ENCODE results near the gene WNK2. TPM values are rescaled to one million over a fixed set of nuclear protein-coding genes. Genes with fewer than 3 reads are reported as not detected.

WNK2 gene
- total and polyA plus RNA-seq, 7 experiments from 2014 or later, result 0.32 to 0.83 (median 0.46) TPM; not detected in 3

- POLR2A ChIA-PET, result interaction anchor here (0.5 kb wide), 1 partner anchor 256 kb away, joined by 3 read pairs; no protein-coding TSS in a partner anchor
- CTCF ChIA-PET, result interaction anchor here (0.6 kb wide), 1 partner anchor 12 kb away, joined by 3 read pairs; no protein-coding TSS in a partner anchor
- intact Hi-C loops (cut with micrococcal nuclease), result loop anchor here in 1 of 2 donors (5.0 kb wide), 1 partner anchor 303 kb away; no protein-coding TSS in a partner anchor
- ATAC-seq (no peak), DNase-seq (peak in 1 of 9 donors; percentile 13)
- Histone ChIP-seq H3K9me3 (ENCODE audit: control insufficient read depth in 2 of 3, low read length in 3 of 3) (no peaks in the 10 kb centered on the region), H3K27ac (ENCODE audit: low read depth, low read length) (no peak overlapping the region), H3K4me3 (ENCODE audit: low read length) (no peak overlapping the region), H3K27me3 (ENCODE audit: control insufficient read depth in 2 of 2, insufficient read depth in 2 of 2, low read length in 2 of 2) (no peaks in the 10 kb centered on the region), H3K4me1 (ENCODE audit: control insufficient read depth in 2 of 2, insufficient read depth in 2 of 2, low read length in 2 of 2) (no peaks in the 10 kb centered on the region), H3K36me3 (ENCODE audit: control insufficient read depth in 2 of 3, insufficient read depth in 3 of 3, low read length in 3 of 3) (no peaks in the 10 kb centered on the region)
- Mint-ChIP-seq H3K27ac (no peak overlapping the region), H3K4me1 (peaks cover 0 to 9% (median 5%) of the 10 kb centered on the region in 7 donors), H3K9me3 (no peaks in the 10 kb centered on the region), H3K27me3 (peaks cover 0 to 3% (median 0%) of the 10 kb centered on the region in 5 donors), H3K36me3 (no peaks in the 10 kb centered on the region), H3K4me3 (no peak overlapping the region)
Observed at GRCh38 chr9:93304574-93305496, 120.9 kb downstream of the WNK2 start.

- H3K9me3 ChIP-seq (ENCODE audit: control insufficient read depth in 2 of 3, low read length in 3 of 3), result no peaks in the 10 kb centered on the region
- intact Hi-C loops (cut with micrococcal nuclease), result no loop called here
- H3K4me1 ChIP-seq (ENCODE audit: control insufficient read depth in 2 of 2, insufficient read depth in 2 of 2, low read length in 2 of 2), result no peaks in the 10 kb centered on the region
- no peaks in the 10 kb centered on the region for H3K27me3 ChIP-seq (ENCODE audit: control insufficient read depth in 2 of 2, insufficient read depth in 2 of 2, low read length in 2 of 2)
- no peaks in the 10 kb centered on the region for H3K36me3 Mint-ChIP-seq
- H3K9me3 Mint-ChIP-seq, result no peaks in the 10 kb centered on the region
- H3K27ac Mint-ChIP-seq, result no peak overlapping the region
- H3K27me3 Mint-ChIP-seq, result peaks cover 0 to 3% (median 0%) of the 10 kb centered on the region in 5 donors
- no peak for DNase-seq
- H3K4me1 Mint-ChIP-seq, result peaks cover 0 to 9% (median 5%) of the 10 kb centered on the region in 7 donors
- no peak overlapping the region for H3K27ac ChIP-seq (ENCODE audit: low read depth, low read length)
- POLR2A ChIA-PET, result interaction anchor here (0.7 kb wide), 1 partner anchor 134 kb away, joined by 3 read pairs; no protein-coding TSS in a partner anchor
- no peak overlapping the region for H3K4me3 ChIP-seq (ENCODE audit: low read length)
- H3K4me3 Mint-ChIP-seq, result no peak overlapping the region
- H3K36me3 ChIP-seq (ENCODE audit: control insufficient read depth in 2 of 3, insufficient read depth in 3 of 3, low read length in 3 of 3), result no peaks in the 10 kb centered on the region
- CTCF ChIA-PET, result interaction anchor here (0.6 kb wide), 2 partner anchors 12 to 205 kb away, joined by 3 to 5 read pairs; no protein-coding TSS in a partner anchor
- ATAC-seq, result no peak
Observed at GRCh38 chr9:93305497-93306020, 121.6 kb downstream of the WNK2 start.

DNA sequence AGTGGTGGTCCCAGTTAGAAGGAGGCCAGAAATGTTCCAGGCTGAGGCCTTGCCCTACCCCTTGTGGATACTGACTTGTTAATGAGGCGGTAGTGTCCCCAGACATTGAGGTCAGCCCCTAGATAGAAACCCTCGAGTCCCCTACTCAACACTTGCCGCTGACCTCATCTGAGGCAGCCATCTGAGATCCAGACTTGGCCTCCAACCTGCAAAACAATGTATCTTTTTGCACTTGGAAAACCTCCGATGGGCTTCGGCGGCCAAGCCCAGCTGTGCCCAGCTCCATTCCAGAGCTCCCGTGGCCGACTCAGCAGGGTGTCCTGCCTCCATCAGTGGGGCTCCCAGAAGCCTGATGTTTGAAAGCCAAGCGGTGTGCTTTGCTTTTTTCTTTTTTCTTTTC is 122.1 kb downstream of the WNK2 start:
- intact Hi-C loops (cut with micrococcal nuclease), result no loop called here
- Histone ChIP-seq H3K27me3 (ENCODE audit: control insufficient read depth in 2 of 2, insufficient read depth in 2 of 2, low read length in 2 of 2) (no peaks in the 10 kb centered on the region), H3K4me1 (ENCODE audit: control insufficient read depth in 2 of 2, insufficient read depth in 2 of 2, low read length in 2 of 2) (no peaks in the 10 kb centered on the region), H3K9me3 (ENCODE audit: control insufficient read depth in 2 of 3, low read length in 3 of 3) (no peaks in the 10 kb centered on the region), H3K27ac (ENCODE audit: low read depth, low read length) (no peak overlapping the region), H3K4me3 (ENCODE audit: low read length) (no peak overlapping the region), H3K36me3 (ENCODE audit: control insufficient read depth in 2 of 3, insufficient read depth in 3 of 3, low read length in 3 of 3) (no peaks in the 10 kb centered on the region)
- no peak for DNase-seq
- H3K4me3 Mint-ChIP-seq, result no peak overlapping the region
- ChIA-PET POLR2A (interaction anchor here (0.7 kb wide), 1 partner anchor 135 kb away, joined by 3 read pairs; no protein-coding TSS in a partner anchor), CTCF (interaction anchor here (0.6 kb wide), 1 partner anchor 205 kb away, joined by 5 read pairs; no protein-coding TSS in a partner anchor)
- no peaks in the 10 kb centered on the region for H3K36me3 Mint-ChIP-seq
- no peak for ATAC-seq
- peaks cover 0 to 9% (median 5%) of the 10 kb centered on the region in 7 donors for H3K4me1 Mint-ChIP-seq
- H3K27me3 Mint-ChIP-seq, result peaks cover 0 to 5% (median 0%) of the 10 kb centered on the region in 5 donors
- no peak overlapping the region for H3K27ac Mint-ChIP-seq
- no peaks in the 10 kb centered on the region for H3K9me3 Mint-ChIP-seq

DNA sequence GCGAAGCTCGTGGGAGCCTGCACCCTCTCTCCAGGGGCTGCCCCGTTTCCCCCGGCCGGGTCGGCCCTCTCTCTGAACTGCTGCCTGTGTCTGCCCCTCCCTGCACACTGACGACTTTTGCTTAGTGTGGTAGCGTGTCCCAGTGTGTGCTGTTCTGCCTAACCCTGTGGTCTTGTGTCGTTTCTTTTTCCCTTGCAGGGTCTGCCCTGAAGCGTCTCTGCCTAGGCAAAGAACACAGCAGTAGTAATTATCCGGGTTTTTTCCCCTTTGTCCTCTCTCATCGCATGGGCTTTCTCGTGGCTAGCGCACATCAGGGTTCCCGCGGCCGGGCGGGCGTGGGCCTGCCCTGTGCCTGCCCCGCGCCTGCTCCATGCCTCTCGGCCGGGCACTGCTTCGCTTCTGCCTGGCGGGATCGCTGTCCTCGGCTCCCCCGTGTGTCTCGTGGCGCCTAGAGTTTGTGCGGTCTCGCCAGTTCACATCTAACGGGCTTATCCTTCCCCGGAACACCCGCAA is 122.7 kb downstream of the WNK2 start:
- H3K4me3 ChIP-seq (ENCODE audit: low read length), result no peak overlapping the region
- ChIA-PET POLR2A (no interaction called here), CTCF (no interaction called here)
- H3K4me1 ChIP-seq (ENCODE audit: control insufficient read depth in 2 of 2, insufficient read depth in 2 of 2, low read length in 2 of 2), result no peaks in the 10 kb centered on the region
- H3K27me3 ChIP-seq (ENCODE audit: control insufficient read depth in 2 of 2, insufficient read depth in 2 of 2, low read length in 2 of 2), result no peaks in the 10 kb centered on the region
- H3K27ac ChIP-seq (ENCODE audit: low read depth, low read length), result no peak overlapping the region
- intact Hi-C loops (cut with micrococcal nuclease), result no loop called here
- Mint-ChIP-seq H3K27me3 (peaks cover 0 to 8% (median 0%) of the 10 kb centered on the region in 5 donors), H3K36me3 (no peaks in the 10 kb centered on the region), H3K27ac (no peak overlapping the region), H3K9me3 (no peaks in the 10 kb centered on the region), H3K4me3 (no peak overlapping the region), H3K4me1 (peaks cover 0 to 9% (median 5%) of the 10 kb centered on the region in 7 donors)
- H3K9me3 ChIP-seq (ENCODE audit: control insufficient read depth in 2 of 3, low read length in 3 of 3), result no peaks in the 10 kb centered on the region
- no peak for DNase-seq
- no peak for ATAC-seq
- no peaks in the 10 kb centered on the region for H3K36me3 ChIP-seq (ENCODE audit: control insufficient read depth in 2 of 3, insufficient read depth in 3 of 3, low read length in 3 of 3)

DNA sequence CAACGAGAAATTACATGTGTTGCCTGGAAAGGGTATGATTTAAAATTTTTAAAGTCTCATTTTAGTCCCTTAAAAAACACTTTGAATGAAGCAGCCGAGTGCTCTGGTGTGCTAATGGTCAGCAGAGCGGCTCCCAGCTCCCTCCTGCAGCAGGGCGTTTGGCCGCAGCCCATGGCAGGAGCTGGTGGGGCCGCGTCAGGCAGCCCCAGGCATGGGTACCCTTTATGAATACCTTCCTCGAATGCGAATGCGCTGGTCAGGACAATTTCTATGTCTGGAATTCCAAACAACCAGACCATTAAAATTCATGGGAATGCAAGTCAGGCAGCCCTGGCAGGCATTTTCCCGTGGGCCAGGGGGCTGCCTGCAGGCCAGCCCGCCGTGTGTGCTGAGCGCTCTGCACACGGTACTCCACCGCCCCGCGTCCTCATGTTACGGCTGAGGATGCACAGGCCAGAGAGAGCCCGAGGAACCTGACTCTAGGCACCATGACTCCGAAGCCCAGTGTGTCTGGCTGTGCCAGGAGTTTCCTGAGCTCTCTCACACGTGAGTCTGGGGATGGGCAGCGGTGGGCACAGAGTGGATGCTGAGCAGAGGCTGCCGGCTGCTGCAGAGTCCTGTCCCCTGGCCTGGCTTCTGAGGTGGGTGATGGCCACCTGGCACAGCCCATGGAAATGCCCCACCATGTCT is 123.7 kb downstream of the WNK2 start:
- H3K27me3 Mint-ChIP-seq, result peaks cover 0 to 9% (median 0%) of the 10 kb centered on the region in 5 donors
- H3K4me3 Mint-ChIP-seq, result no peak overlapping the region
- Histone ChIP-seq H3K9me3 (ENCODE audit: control insufficient read depth in 2 of 3, low read length in 3 of 3) (no peaks in the 10 kb centered on the region), H3K4me3 (ENCODE audit: low read length) (no peak overlapping the region), H3K27me3 (ENCODE audit: control insufficient read depth in 2 of 2, insufficient read depth in 2 of 2, low read length in 2 of 2) (no peaks in the 10 kb centered on the region), H3K4me1 (ENCODE audit: control insufficient read depth in 2 of 2, insufficient read depth in 2 of 2, low read length in 2 of 2) (no peaks in the 10 kb centered on the region), H3K36me3 (ENCODE audit: control insufficient read depth in 2 of 3, insufficient read depth in 3 of 3, low read length in 3 of 3) (no peaks in the 10 kb centered on the region), H3K27ac (ENCODE audit: low read depth, low read length) (no peak overlapping the region)
- intact Hi-C loops (cut with micrococcal nuclease), result no loop called here
- CTCF ChIA-PET, result no interaction called here
- no peaks in the 10 kb centered on the region for H3K36me3 Mint-ChIP-seq
- DNase-seq (no peak), ATAC-seq (no peak)
- peaks cover 0 to 6% (median under 1%) of the 10 kb centered on the region in 7 donors for H3K4me1 Mint-ChIP-seq
- POLR2A ChIA-PET, result no interaction called here
- H3K9me3 Mint-ChIP-seq, result no peaks in the 10 kb centered on the region
- H3K27ac Mint-ChIP-seq, result no peak overlapping the region

GRCh38 chr9:93308158-93308602 is 124.2 kb downstream of the WNK2 start:
- ChIA-PET POLR2A (no interaction called here), CTCF (no interaction called here)
- Mint-ChIP-seq H3K36me3 (no peaks in the 10 kb centered on the region), H3K4me1 (peaks cover 0 to 12% (median 3%) of the 10 kb centered on the region in 7 donors), H3K27ac (no peak overlapping the region), H3K9me3 (no peaks in the 10 kb centered on the region), H3K27me3 (peaks cover 0 to 13% (median 0%) of the 10 kb centered on the region in 5 donors), H3K4me3 (no peak overlapping the region)
- no peak overlapping the region for H3K27ac ChIP-seq (ENCODE audit: low read depth, low read length)
- no peaks in the 10 kb centered on the region for H3K27me3 ChIP-seq (ENCODE audit: control insufficient read depth in 2 of 2, insufficient read depth in 2 of 2, low read length in 2 of 2)
- no peaks in the 10 kb centered on the region for H3K9me3 ChIP-seq (ENCODE audit: control insufficient read depth in 2 of 3, low read length in 3 of 3)
- H3K36me3 ChIP-seq (ENCODE audit: control insufficient read depth in 2 of 3, insufficient read depth in 3 of 3, low read length in 3 of 3), result no peaks in the 10 kb centered on the region
- H3K4me1 ChIP-seq (ENCODE audit: control insufficient read depth in 2 of 2, insufficient read depth in 2 of 2, low read length in 2 of 2), result no peaks in the 10 kb centered on the region
- DNase-seq (no peak), ATAC-seq (no peak)
- no peak overlapping the region for H3K4me3 ChIP-seq (ENCODE audit: low read length)
- intact Hi-C loops (cut with micrococcal nuclease), result no loop called here

Data from naive thymus-derived CD4-positive, alpha-beta T cell (primary cell).